GM12874 (cell line): ENCODE measurements around the gene USB1.

Experiments
- TF ChIP-seq, protein P1 (sequence below): IDR thresholded peaks from 2 replicates; pipeline ENCODE4 v1.5.1; 2011; ENCODE audit warnings: low read depth, mild to moderate bottlenecking, control low read depth, low read length, moderate library complexity; ENCODE audit not compliant: insufficient read depth

USB1 gene

DNA sequence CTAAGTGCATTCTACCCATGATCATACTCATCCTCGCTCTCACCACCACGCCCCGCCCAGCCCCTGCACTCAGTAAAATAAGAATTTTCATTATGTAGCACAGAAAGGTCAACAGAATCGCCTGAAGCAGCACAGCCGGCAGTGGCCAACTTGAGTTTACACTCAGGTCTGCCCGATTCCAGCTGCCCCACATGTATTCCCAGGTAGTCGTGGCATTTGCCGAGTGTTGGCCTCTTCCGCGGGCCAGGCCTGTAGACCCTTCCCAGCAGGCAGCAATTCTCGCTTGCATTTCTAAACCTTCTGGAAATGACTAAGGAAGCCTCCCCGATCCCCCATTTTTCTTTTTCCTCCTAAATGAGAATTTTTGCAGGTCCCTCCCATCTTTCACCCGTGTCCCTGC is 30.9 kb upstream of the USB1 start:
- TF ChIP-seq, protein P1, sequence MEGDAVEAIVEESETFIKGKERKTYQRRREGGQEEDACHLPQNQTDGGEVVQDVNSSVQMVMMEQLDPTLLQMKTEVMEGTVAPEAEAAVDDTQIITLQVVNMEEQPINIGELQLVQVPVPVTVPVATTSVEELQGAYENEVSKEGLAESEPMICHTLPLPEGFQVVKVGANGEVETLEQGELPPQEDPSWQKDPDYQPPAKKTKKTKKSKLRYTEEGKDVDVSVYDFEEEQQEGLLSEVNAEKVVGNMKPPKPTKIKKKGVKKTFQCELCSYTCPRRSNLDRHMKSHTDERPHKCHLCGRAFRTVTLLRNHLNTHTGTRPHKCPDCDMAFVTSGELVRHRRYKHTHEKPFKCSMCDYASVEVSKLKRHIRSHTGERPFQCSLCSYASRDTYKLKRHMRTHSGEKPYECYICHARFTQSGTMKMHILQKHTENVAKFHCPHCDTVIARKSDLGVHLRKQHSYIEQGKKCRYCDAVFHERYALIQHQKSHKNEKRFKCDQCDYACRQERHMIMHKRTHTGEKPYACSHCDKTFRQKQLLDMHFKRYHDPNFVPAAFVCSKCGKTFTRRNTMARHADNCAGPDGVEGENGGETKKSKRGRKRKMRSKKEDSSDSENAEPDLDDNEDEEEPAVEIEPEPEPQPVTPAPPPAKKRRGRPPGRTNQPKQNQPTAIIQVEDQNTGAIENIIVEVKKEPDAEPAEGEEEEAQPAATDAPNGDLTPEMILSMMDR: no peak

DNA sequence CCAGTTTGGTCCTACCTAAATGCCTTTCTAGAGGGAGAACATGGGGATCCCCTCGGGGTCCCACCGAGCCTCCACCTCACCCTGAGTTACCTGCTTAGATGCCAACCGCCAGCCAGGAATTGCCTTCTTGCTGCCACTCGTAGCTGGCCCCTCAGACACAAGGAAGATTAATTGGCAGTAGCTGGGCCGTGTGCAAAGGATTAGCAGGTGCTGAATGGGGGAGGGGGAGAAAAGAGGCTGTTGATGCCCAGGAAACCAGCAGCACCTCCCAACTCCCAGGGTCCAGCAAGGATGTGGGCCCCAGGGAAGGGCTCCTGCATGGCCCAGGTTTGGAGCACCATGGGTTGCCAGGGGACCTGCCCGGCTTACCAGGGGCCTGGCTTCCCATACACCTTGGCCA is 30.2 kb upstream of the USB1 start, which contains the start of gene CNGB1:
Gene CNGB1 (minus strand): TSS at position 159 of the 400 bp plus-strand sequence. CDS start 3,842 bp downstream, outside the sequence.
- TF ChIP-seq, protein P1: no peak

DNA sequence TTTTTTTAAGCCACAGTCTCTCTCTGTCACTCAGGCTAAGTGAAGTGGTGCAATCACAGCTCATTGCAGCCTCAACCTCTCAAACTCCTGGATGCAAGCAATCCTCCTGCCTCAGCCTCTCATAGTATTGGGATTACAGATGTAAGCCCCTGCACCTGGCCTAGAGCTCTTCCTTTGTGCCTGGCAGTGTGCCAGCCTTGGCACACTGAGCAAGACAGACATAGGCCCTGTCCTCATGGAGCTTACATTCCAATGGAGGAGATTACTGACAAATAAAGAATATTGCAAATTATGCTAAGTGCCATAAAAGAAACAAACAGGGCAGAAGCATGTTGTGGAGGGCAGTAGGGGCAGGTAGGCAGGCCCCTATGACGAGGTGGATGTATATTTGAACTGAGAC is 29.4 kb upstream of the USB1 start:
- TF ChIP-seq, protein P1: no peak

DNA sequence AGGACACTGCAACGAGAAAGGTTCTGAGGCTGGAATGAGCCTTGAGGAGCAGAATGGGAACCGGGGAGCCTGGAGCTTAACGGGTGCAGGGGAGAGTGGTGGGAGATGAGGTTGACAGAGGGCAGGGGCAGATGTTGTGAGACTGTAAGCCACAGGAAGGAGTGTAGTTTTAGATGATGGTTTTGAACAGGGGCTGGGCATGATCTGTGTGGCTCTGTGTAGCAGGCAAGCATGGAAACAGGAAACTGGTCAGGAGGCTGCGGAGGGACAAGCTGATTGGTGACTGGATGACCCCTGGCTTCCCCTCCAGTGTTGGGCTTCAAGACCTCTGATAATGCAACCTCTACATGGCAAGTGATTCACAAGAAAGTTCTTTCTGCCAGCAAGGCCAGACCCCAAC is 28.9 kb upstream of the USB1 start:
- TF ChIP-seq, protein P1: no peak

DNA sequence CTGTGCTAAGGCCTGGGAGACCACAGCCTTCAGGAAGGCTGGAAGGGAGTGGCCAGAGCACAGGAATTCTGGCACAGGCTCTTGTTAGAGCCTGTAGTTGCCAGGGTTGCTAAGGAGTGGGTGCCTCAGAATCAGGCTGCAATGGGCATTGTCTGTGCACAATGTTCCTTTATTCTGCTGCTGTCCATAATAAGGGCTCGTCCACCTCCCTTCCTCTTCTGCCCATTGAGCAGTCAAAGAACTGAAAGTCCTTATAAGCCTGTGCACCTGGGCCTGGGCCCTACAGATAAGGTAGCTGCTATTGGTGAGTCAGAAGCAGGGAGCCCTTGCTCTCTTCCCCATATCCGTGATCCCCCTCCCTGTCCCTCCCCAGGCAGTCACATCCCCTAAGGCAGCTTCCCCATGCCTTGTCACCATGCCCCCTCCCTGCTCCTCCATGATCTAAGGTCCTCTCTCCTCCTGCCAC is 24.8 kb upstream of the USB1 start:
- TF ChIP-seq, protein P1: no peak

DNA sequence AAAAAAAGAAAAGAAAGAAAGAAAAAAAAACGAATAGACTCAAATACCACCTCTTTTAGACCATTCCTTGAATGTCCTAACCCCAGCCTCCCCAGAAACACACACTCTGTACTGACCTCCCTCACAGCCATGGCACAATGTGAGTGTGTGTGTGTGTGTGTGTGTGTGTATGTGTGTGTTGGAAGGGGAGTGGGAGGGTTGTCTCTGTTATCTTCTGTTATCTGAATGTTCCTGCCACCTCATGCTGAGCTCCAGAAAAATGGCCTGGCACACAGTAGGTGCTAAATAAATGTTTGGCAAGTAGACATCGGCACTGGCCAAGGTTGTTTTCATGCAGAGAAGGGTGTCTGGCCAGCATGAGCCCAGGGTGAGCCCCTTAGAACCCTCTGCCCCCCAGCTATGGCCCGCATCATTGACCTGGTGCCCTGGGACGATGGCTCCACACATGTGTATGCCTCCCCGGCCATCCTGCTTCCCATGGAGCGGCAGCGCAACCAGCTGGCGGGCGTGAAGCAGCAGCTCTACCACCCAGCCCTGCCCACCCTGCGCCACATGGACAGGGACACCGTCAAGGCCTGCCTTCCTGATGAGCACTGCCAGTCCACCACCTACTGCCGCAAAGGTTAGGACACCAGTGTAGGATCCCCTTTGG is 23.7 kb upstream of the USB1 start:
- TF ChIP-seq, protein P1: no peak

DNA sequence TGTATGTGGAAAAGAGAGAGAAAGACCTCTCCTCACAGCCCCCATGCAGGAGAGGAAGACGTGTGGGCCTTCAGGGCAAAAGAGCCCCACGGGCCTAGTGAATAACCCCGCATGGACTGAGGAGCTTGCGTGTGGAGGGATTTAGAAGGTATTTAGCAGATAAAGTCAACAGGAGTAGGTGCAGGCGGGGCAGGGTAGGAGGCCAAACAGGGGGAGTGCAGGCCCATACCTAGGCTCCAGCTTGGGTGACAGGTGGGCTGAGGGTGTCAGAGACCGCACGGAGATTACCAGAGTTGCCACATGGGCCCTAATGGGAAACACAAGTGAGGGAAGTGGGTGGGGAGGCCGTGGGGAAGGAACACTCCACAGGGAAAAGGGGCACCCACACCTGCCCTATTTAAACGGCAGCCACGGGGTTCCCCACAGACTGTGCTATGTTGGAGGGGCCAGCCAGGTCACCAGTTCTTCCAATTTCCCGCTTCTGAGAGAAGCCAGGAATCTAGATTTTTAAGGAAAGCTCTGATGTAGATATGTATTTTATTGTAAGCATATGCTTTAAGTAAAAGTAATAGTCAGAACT is 22.1 kb upstream of the USB1 start:
- TF ChIP-seq, protein P1: no peak
